Measurements from ENCODE around the gene NEDD9. TPM values are rescaled to one million over a fixed set of nuclear protein-coding genes. Genes with fewer than 3 reads are reported as not detected.

The NEDD9 gene
- polyA plus RNA-seq, 1 donor (not counting 4 experiments of a cell fraction or from before 2014, with no cell fraction given): 3.3 TPM

GRCh38 chr6:11179419-11180202, 52.9 kb downstream of the NEDD9 start:
- FAIRE-seq (no peak), DNase-seq (ENCODE audit: low read depth, low spot score) (no peak)
- Histone ChIP-seq H3K4me2 (ENCODE audit: control insufficient read depth, extremely low read depth, insufficient read depth, low read depth, low read length) (no peak overlapping the region), H3K4me3 (ENCODE audit: control insufficient read depth in 2 of 3, extremely low read depth in 1 of 3, insufficient read depth in 2 of 3, low read depth in 1 of 3, low read length in 3 of 3) (no peak overlapping the region), H3K27ac (ENCODE audit: control insufficient read depth, insufficient read depth, low read length) (no peak overlapping the region), H3K9ac (ENCODE audit: control insufficient read depth, extremely low read depth, insufficient read depth, low read length) (no peak overlapping the region), H3K36me3 (ENCODE audit: control insufficient read depth in 2 of 2, extremely low read depth in 1 of 2, insufficient read depth in 2 of 2, low read length in 2 of 2) (no peaks in the 10 kb centered on the region), H3K79me2 (ENCODE audit: control insufficient read depth, insufficient read depth, low read length) (no peaks in the 10 kb centered on the region), H4K20me1 (ENCODE audit: control insufficient read depth, extremely low read depth, insufficient read depth, low read length) (no peaks in the 10 kb centered on the region), H3K4me1 (ENCODE audit: control insufficient read depth, extremely low read depth, insufficient read depth, low read length) (no peaks in the 10 kb centered on the region), H3K27me3 (ENCODE audit: control insufficient read depth, extremely low read depth, insufficient read depth, low read length) (no peaks in the 10 kb centered on the region), H3K9me1 (ENCODE audit: control insufficient read depth, extremely low read depth, insufficient read depth, low read length) (no peaks in the 10 kb centered on the region), H3K9me3 (ENCODE audit: control insufficient read depth, low read depth, low read length) (no peaks in the 10 kb centered on the region), H2AFZ (ENCODE audit: control insufficient read depth, low read length) (no peak overlapping the region)
- TF ChIP-seq CTCF (optimal IDR thresholded peaks at IDR 0.05 in 1 of 3, IDR thresholded peaks at IDR 0.05 in 1 of 3, conservative IDR thresholded peaks at IDR 0.05 in 1 of 3; ENCODE audit: extremely low read depth in 1 of 3, insufficient read depth in 2 of 3, low read length in 3 of 3) (no peak), EZH2 (IDR thresholded peaks at IDR 0.05; ENCODE audit: low read length) (no peak)
- dilution Hi-C loops (cut with MboI; ENCODE audit: extremely low pct_ligation_motif_present, low sequenced_read_pairs): no loop called here

- Histone ChIP-seq H3K27ac (ENCODE audit: control insufficient read depth, insufficient read depth, low read length) (no peak overlapping the region), H3K27me3 (ENCODE audit: control insufficient read depth, extremely low read depth, insufficient read depth, low read length) (no peaks in the 10 kb centered on the region), H2AFZ (ENCODE audit: control insufficient read depth, low read length) (no peak overlapping the region), H3K79me2 (ENCODE audit: control insufficient read depth, insufficient read depth, low read length) (no peaks in the 10 kb centered on the region), H3K4me1 (ENCODE audit: control insufficient read depth, extremely low read depth, insufficient read depth, low read length) (no peaks in the 10 kb centered on the region), H3K9ac (ENCODE audit: control insufficient read depth, extremely low read depth, insufficient read depth, low read length) (no peak overlapping the region), H3K4me2 (ENCODE audit: control insufficient read depth, extremely low read depth, insufficient read depth, low read depth, low read length) (no peak overlapping the region), H3K9me1 (ENCODE audit: control insufficient read depth, extremely low read depth, insufficient read depth, low read length) (no peaks in the 10 kb centered on the region), H4K20me1 (ENCODE audit: control insufficient read depth, extremely low read depth, insufficient read depth, low read length) (no peaks in the 10 kb centered on the region), H3K4me3 (ENCODE audit: control insufficient read depth in 2 of 3, extremely low read depth in 1 of 3, insufficient read depth in 2 of 3, low read depth in 1 of 3, low read length in 3 of 3) (no peak overlapping the region), H3K9me3 (ENCODE audit: control insufficient read depth, low read depth, low read length) (no peaks in the 10 kb centered on the region), H3K36me3 (ENCODE audit: control insufficient read depth in 2 of 2, extremely low read depth in 1 of 2, insufficient read depth in 2 of 2, low read length in 2 of 2) (no peaks in the 10 kb centered on the region)
- DNase-seq (ENCODE audit: low read depth, low spot score) (no peak), FAIRE-seq (no peak)
- dilution Hi-C loops (cut with MboI; ENCODE audit: extremely low pct_ligation_motif_present, low sequenced_read_pairs): no loop called here
- TF ChIP-seq EZH2 (IDR thresholded peaks at IDR 0.05; ENCODE audit: low read length) (no peak), CTCF (optimal IDR thresholded peaks at IDR 0.05 in 1 of 3, IDR thresholded peaks at IDR 0.05 in 1 of 3, conservative IDR thresholded peaks at IDR 0.05 in 1 of 3; ENCODE audit: extremely low read depth in 1 of 3, insufficient read depth in 2 of 3, low read length in 3 of 3) (no peak)
Measured at GRCh38 chr6:11179088-11179418, 53.4 kb downstream of the NEDD9 start.
